Panc1 (cell line): ENCODE data around the gene CACNA1G. TPM values are rescaled to one million over a fixed set of nuclear protein-coding genes. Genes with fewer than 3 reads are reported as not detected.

ENCODE experiments used
- ATAC-seq: fragments of 200-7000 bp; cut with Tn5 transposase; 2 replicates; pipeline ENCODE4 v1.9.1; 2020; ENCODE audit warnings: mild to moderate bottlenecking, moderate library complexity
- BruUV-seq: library from RNA; stranded (reverse); fragments of 400-500 nt; replicated peaks from 2 replicates; lab custom pipeline; 2021; lab: Mats Ljungman, UMichigan
- CTCF ChIA-PET: fragments of 300-600 bp; sonication (Branson Sonifier 250); formaldehyde crosslinking; loops from one replicate; lab custom pipeline; 2022; ENCODE audit warnings: antibody characterized with exemption; lab: Charles Lee
- POLR2A ChIA-PET: fragments of 300-600 bp; sonication (Branson Sonifier 250); formaldehyde crosslinking; loops from one replicate; lab custom pipeline; 2022; ENCODE audit warnings: antibody characterized with exemption; lab: Charles Lee
- DNase-seq: peaks from one replicate; pipeline ENCODE4 v3.0.0-alpha.2; 2010; ENCODE audit warnings: low read depth, low spot score
- H3K27ac ChIP-seq: 2 replicates; pipeline ENCODE4 v1.5.1; 2011; ENCODE audit warnings: mild to moderate bottlenecking, low read length, inconsistent platforms
- H3K27me3 ChIP-seq: fragments of 200-500 bp; sonication (Bioruptor generic); 2 replicates; pipeline ENCODE4 v1.6.0; 2014; ENCODE audit warnings: low read length, inconsistent platforms; ENCODE audit not compliant: control insufficient read depth, insufficient read depth
- H3K36me3 ChIP-seq: fragments of 200-500 bp; sonication (Bioruptor generic); 2 replicates; pipeline ENCODE4 v1.5.1; 2014; ENCODE audit warnings: inconsistent platforms, mild to moderate bottlenecking, low read length, moderate library complexity; ENCODE audit not compliant: control insufficient read depth, insufficient read depth
- H3K4me1 ChIP-seq: 2 replicates; pipeline ENCODE4 v1.5.1; 2011; ENCODE audit warnings: inconsistent platforms, mild to moderate bottlenecking, low read length, moderate library complexity; ENCODE audit not compliant: control insufficient read depth, insufficient read depth
- H3K4me3 ChIP-seq, 2 experiments: 2 replicates each; pipeline ENCODE4 v1.5.1; 2011 to 2012; ENCODE audit warnings: low read depth in 2 of 2, low read length in 2 of 2, mild to moderate bottlenecking in 2 of 2, inconsistent platforms in 1 of 2, moderate library complexity in 1 of 2
- H3K9me3 ChIP-seq: fragments of 200-500 bp; sonication (Bioruptor generic); 2 replicates; pipeline ENCODE4 v1.5.1; 2014; ENCODE audit warnings: low read depth, mild to moderate bottlenecking, inconsistent platforms, low read length, moderate library complexity; ENCODE audit not compliant: control insufficient read depth, insufficient read depth
- POLR2AphosphoS5 ChIP-seq: IDR thresholded peaks from 2 replicates; pipeline ENCODE4 v1.6.1; 2012; ENCODE audit warnings: mild to moderate bottlenecking, low read depth, low read length, moderate library complexity
- REST ChIP-seq, 2 experiments: IDR thresholded peaks; 2 replicates each; pipeline ENCODE4 v1.6.1; 2011 to 2012; ENCODE audit warnings: low read depth in 2 of 2, control low read depth in 1 of 2, low read length in 1 of 2, mild to moderate bottlenecking in 1 of 2, moderate library complexity in 1 of 2; ENCODE audit not compliant: insufficient read depth in 1 of 2
- SIN3A ChIP-seq: IDR thresholded peaks from 2 replicates; pipeline ENCODE4 v1.6.1; 2012; ENCODE audit warnings: low read depth, mild to moderate bottlenecking, low read length, moderate library complexity, borderline replicate concordance; ENCODE audit not compliant: insufficient read depth
- TCF7L2 ChIP-seq: IDR thresholded peaks from 2 replicates; pipeline ENCODE4 v1.6.1; 2011; ENCODE audit warnings: mild to moderate bottlenecking, low read depth, low read length, inconsistent platforms
- in situ Hi-C: cut with HindIII; loops from 2 replicates; pipeline ENCODE4 v1.10.0; 2016; ENCODE audit warnings: low sequenced_read_pairs, low pct_unique_long_range_greater_than_20kb
- intact Hi-C: fragments of 100-400 bp; cut with micrococcal nuclease; formaldehyde crosslinking; loops from one replicate; pipeline ENCODE4 v1.10.0; 2022; ENCODE audit not compliant: unreplicated experiment
- total RNA-seq: library from RNA; stranded (reverse); gene quantifications from one replicate; pipeline ENCODE4 v1.2.1, GENCODE V29; 2021; ENCODE audit not compliant: unreplicated experiment
- TF ChIP-seq, protein P1 (sequence below): fragments of 450-650 bp; IDR thresholded peaks from 2 replicates; pipeline ENCODE4 v1.5.1; 2017; ENCODE audit warnings: mild to moderate bottlenecking

CACNA1G gene
- total RNA-seq, 1 experiment from 2014 or later = 10.0 TPM

DNA sequence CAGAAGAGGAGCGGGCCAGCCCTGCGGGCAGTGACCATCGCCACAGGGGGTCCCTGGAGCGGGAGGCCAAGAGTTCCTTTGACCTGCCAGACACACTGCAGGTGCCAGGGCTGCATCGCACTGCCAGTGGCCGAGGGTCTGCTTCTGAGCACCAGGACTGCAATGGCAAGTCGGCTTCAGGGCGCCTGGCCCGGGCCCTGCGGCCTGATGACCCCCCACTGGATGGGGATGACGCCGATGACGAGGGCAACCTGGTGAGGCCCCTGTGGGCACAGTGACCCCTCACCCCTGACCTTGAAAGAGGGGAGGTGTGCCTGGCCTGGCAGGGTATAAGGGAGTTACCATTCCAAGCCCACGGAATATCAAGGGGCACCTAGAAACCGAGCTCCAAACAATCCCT lies 39.1 kb downstream of the CACNA1G start:
- CTCF ChIA-PET = interaction anchor here (0.6 to 1.3 kb wide), 5 partner anchors 13 to 86 kb away, joined by 3 to 7 read pairs (median 3); no protein-coding TSS in a partner anchor
- no peak overlapping the region for H3K4me3 ChIP-seq
- H3K27me3 ChIP-seq = no peaks in the 10 kb centered on the region

DNA sequence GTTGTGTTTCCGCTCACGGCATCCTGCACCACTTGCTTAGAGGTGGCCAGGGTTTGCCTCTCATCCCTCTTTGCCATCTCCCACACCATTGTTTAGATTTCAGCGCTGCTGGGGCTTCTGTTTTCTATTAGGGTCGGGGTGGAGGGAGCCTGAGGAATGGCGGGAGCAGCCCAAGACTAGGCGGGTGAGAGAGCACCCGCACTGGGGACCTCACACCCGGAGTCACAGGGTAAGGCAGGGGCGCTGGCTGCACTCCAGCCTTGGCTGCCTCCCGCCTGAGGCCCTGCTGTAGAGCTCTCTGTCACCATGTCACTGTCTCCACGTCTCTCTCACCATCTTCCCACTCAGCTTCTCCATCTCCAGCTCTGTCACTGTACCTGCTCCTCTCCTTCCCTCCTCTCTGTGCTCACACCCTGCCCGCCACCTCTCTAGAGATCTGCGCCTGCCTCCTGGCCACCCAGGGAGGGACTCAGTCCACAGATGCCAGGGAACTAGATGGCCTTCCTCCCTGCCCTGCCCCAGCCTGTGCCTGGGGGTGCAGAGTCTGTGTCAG lies 41.4 kb downstream of the CACNA1G start:
- H3K27ac ChIP-seq = no peak overlapping the region
- no TSS peak for BruUV-seq
- TF ChIP-seq SIN3A (no peak), TCF7L2 (no peak), REST (IDR thresholded peaks at IDR 0.05; ENCODE audit: insufficient read depth in 1 of 2, low read depth in 2 of 2, low read length in 1 of 2) (no peak), POLR2AphosphoS5 (no peak)
- TF ChIP-seq, protein P1, sequence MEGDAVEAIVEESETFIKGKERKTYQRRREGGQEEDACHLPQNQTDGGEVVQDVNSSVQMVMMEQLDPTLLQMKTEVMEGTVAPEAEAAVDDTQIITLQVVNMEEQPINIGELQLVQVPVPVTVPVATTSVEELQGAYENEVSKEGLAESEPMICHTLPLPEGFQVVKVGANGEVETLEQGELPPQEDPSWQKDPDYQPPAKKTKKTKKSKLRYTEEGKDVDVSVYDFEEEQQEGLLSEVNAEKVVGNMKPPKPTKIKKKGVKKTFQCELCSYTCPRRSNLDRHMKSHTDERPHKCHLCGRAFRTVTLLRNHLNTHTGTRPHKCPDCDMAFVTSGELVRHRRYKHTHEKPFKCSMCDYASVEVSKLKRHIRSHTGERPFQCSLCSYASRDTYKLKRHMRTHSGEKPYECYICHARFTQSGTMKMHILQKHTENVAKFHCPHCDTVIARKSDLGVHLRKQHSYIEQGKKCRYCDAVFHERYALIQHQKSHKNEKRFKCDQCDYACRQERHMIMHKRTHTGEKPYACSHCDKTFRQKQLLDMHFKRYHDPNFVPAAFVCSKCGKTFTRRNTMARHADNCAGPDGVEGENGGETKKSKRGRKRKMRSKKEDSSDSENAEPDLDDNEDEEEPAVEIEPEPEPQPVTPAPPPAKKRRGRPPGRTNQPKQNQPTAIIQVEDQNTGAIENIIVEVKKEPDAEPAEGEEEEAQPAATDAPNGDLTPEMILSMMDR = no peak
- no peak overlapping the region for H3K4me3 ChIP-seq
- in situ Hi-C loops (no loop called here), intact Hi-C loops (no loop called here)
- DNase-seq (no peak), ATAC-seq (peak; percentile 32)
- peaks cover 9% of the 10 kb centered on the region; the same call in 1 of the 2 replicates for H3K4me1 ChIP-seq
- CTCF ChIA-PET = interaction anchor here (0.7 kb wide), 1 partner anchor 459 kb away, joined by 3 read pairs; no protein-coding TSS in a partner anchor
- no peaks in the 10 kb centered on the region for H3K9me3 ChIP-seq
- POLR2A ChIA-PET = no interaction called here
- no peaks in the 10 kb centered on the region for H3K36me3 ChIP-seq
- no peaks in the 10 kb centered on the region for H3K27me3 ChIP-seq

More for the DNA sequence above, 39.1 kb downstream of the CACNA1G start:
- Histone ChIP-seq H3K36me3 (no peaks in the 10 kb centered on the region), H3K9me3 (no peaks in the 10 kb centered on the region), H3K27ac (no peak overlapping the region), H3K4me1 (peaks cover 8% of the 10 kb centered on the region; the same call in 1 of the 2 replicates)
- intact Hi-C loops (no loop called here), in situ Hi-C loops (no loop called here)
- TF ChIP-seq POLR2AphosphoS5 (no peak), REST (IDR thresholded peaks at IDR 0.05; ENCODE audit: insufficient read depth in 1 of 2, low read depth in 2 of 2, low read length in 1 of 2) (no peak), TCF7L2 (no peak), SIN3A (no peak)
- TF ChIP-seq, protein P1 = no peak
- no TSS peak for BruUV-seq
- POLR2A ChIA-PET = interaction anchor here (0.6 kb wide), 1 partner anchor 134 kb away, joined by 3 read pairs; no protein-coding TSS in a partner anchor
- ATAC-seq = no peak
- no peak for DNase-seq
